HG03175 (cell line): Measurements from ENCODE around the gene SBF1.

Source experiments
- ATAC-seq: cut with Tn5 transposase; IDR thresholded peaks from one replicate; pipeline ENCODE4 v1.9.1; 2021; ENCODE audit warnings: mild to moderate bottlenecking, moderate library complexity; ENCODE audit not compliant: unreplicated experiment

SBF1 gene

GRCh38 chr22:50506611-50507420 lies 32.0 kb upstream of the SBF1 start:
- no peak for ATAC-seq

DNA sequence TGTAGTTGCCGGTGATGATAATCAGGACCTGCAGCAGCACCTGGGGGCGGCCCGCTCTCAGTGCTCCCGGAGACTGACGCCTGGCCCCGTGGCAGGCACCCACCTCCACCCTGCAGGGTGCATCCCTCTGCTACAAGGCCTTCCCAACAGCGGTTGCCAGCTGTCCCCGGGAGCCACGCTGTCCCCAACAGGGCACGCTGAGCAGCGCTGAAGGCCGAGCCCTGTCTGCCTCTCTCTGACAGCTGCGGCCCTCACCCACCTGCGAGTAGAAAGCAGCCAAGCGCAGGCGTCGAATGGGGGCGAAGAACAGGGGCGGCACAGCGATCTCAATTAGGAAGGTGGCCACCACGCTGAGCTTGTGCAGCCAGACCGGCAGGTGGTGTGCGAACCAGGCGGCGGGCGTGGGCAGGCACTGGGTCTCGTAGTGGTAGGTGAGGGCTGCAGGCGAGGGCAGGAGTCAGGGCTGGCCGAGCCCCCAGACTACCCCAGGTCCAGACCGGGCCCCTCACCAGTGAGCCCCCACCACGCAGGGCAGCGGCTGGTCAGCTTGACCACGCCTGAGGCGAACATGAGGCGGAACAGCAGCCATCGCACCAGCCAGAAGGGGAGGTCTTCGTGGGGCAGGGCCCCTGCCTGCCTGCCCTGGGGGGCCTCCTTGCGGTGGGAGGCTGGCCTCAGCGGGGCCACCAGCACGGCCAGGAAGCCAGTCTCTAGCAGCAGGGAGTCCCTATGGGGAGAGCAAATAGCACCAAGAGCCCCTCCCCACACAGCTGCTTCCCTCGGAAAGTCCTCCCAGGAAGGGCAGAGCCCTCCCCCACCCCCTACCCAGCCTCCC lies 31.2 kb upstream of the SBF1 start:
- ATAC-seq, result no peak

GRCh38 chr22:50505276-50505775 lies 30.5 kb upstream of the SBF1 start:
- no peak for ATAC-seq

GRCh38 chr22:50504369-50505211 lies 29.8 kb upstream of the SBF1 start:
- no peak for ATAC-seq

DNA sequence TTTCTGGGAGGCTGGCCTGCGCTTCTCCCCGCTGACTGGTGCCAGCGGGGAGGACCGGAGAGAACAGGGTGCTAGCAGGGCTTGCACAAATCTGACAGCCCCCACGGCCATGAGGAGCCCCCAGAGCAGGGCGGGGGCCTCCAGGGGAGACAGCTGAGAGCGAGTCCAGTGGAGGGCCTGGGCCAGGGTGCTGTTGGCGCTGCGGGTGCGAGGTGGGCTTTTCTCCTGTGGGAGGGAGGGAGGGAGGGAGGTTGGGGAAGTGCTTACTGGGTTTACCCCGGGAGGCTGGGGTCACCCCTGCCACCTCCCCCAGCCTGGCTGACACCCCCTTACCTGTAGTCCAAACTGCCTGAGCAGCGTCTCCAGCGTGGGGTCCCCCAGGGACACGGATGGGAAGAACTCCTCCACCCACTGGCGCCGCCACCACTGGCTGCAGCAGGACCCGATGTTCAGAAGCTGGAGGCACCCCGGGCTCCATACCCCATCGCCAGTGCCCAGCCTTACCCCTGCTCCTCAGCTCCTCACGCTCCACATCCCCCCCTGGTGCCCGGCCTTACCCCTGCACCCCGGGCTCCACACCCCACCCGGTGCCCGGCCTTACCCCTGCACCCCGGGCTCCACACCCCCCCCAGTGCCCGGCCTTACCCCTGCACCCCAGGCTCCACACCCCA lies 28.8 kb upstream of the SBF1 start:
- ATAC-seq, result no peak

DNA sequence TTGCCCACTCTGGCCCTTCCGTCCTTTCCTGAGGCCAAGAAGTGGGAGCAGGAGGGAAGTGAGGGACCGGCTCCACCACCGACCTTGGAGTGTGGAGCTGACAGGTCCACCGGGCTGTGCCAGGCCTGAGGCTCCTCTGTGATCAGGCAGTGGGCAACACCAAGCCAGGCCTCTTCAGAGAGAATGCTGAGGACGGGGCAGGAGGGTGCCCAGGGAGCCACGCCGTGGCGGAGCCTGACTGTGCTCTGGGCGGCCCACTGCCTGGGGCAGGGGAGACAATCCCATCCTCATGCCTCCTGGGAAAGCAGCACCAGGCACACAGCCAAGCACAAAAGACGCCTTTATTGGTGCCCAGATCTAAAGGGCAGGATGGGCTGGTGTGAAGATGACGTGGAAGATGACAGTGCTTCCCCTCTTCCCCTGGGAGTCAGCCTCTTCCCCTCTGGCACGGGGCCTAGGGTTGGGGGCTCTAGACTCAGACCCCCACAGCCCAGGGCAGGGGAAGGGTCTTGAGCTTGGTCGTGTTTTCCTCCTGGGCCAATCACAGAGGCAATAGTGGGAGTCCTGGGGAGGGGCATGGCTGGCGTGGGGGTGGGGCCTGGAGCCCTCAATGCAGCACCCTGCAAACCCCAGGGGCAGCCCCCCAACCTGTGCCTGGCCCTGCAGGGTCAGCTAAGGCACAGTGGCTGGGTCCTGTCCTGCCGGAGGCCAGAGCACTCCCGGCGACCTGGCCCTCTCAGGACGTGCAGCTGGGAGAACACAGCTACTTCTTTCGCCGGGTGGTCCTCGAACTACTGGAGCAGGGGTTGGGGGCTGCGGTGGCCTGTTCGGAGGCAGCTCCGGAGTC lies 28.0 kb upstream of the SBF1 start:
- no peak for ATAC-seq

DNA sequence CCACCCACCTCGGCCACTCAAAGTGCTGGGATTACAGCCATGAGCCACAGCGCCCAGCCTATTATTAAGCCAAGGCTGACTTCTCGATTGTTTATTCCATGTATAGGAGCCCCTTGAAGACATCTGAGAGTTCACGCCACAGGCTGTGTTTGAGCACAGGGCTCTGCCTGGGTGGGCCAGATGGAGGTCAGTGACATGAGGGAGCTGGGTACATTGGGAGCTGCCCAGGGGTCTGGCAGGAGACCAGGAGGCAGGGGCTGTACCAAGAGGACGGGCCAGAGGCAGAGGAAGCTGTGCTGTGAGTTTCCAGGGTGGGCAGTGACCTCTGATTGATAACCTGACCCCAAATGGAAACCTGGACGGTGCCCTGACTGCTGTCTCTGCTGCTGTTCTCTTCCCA lies 27.3 kb upstream of the SBF1 start:
- no peak for ATAC-seq

DNA sequence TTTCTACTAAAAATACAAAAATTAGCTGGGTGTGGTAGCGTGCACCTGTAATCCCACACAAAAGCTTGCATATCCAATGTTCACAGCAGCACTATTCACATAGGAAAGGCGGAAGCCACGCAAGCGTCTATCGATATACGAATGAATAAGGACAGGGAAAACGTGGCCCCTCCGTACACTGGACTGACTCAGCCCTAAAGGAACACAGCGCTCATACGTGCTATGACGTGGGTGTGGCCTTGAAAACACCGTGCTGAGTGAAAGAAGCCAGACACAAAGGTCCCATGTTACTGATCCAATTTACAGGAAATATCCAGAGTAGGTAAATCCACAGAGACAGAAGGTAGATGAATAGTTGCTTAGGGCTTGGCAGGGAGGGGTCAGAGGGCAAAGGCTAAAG lies 25.6 kb upstream of the SBF1 start:
- no peak for ATAC-seq

GRCh38 chr22:50498322-50498890 lies 23.6 kb upstream of the SBF1 start:
- no peak for ATAC-seq

DNA sequence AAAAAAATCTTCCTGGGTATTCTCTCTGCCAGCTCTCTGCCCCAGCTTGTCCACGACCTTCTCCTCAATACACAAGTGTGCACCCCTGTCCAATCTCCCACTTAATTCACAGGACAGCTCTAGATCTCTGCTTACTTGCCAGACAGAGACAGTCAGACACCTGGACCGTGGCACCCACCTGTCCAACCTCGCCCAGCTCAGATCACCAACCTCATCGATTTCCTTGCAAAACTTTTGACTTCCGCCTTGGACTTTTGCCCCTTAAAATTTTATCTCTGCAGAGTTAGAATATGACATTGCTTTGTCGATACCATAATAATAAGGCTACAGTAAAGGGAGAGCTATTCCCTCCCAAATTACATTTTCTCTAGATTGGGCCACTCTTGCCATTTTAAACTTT lies 22.3 kb upstream of the SBF1 start:
- ATAC-seq, result no peak

DNA sequence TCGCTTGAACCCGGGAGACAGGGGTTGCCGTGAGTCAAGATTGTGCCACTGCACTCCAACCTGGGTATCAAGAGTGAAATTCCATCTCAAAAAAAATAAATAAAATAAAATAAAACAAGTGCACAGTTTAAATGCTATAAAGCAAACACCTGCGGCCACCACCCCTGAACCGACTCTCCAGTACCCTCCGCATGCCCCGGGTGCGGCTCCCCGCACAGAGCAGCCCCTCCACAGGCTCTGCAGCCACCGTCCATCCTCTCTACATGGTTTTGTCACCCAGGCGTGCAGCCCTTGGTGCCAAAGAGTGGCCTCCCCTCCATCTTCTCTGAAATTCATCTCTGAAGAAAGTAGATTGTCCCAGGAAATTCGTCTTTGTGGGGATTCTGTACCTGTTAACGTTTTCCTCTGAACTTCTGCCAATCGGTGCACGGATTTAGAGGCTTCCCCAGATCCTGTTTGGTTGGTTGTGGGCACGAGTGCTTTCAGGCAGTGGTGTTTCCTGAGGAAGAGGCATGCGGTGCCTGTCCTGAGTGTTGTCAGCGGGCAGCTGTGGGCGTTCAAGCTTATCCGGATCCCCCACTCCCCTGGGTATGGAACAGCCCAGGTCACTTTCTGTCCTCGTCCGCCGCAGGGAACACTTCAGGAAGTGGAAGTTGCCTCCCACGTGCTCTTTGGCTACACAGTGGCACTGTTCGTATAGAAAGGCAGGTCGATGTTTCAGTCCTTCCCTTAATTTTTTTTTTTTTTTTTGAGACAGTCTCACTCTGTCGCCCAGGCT lies 15.9 kb upstream of the SBF1 start:
- no peak for ATAC-seq

GRCh38 chr22:50489363-50490243 lies 14.8 kb upstream of the SBF1 start:
- no peak for ATAC-seq

- no peak for ATAC-seq
These were observed 14.1 kb upstream of the SBF1 start for GRCh38 chr22:50488886-50489285.

DNA sequence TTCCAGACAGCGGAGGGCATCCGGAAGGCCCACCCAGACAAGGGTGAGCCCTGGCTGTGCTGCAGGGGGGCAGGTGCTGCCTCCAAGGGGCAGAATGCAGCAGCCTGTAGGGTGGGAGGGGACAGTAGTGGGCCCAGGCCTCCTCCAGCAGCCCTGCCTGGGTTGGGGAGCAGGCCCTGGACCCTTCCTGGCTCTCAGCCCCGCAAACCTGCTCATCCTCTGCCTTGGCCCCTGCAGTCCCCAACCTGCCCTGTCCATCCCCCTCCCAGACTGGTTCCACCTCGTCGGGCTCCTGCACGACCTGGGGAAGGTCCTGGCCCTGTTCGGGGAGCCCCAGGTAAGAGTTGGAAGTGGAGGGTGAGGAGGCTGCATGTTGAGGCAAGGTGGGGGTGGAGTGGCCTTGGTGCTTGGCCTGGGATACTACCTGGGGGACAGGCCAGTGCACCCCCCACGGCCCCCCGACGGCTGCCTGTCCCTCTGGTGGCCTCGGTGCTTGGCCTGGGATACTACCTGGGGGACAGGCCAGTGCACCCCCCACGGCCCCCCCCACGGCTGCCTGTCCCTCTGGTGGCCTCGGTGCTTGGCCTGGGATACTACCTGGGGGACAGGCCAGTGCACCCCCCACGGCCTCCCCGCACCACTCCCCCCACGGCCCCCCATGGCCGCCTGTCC lies 13.3 kb upstream of the SBF1 start:
- no peak for ATAC-seq

- no peak for ATAC-seq
These were observed 12.6 kb upstream of the SBF1 start for GRCh38 chr22:50487290-50488005.

- ATAC-seq, result no peak
These were observed 11.9 kb upstream of the SBF1 start, which contains the start of gene MIOX for GRCh38 chr22:50486561-50487289. Gene MIOX, plus strand, starts transcription at chr22:50486859. Its CDS starts 39 bp downstream, at chr22:50486898.
